ENCODE measurements around the gene CD1D.

The CD1D gene

GRCh38 chr1:158153179-158153578, 27.5 kb upstream of the CD1D start:
- CTCF ChIA-PET: interaction anchor here (1.3 kb wide), 1 partner anchor 177 kb away, joined by 4 read pairs; no protein-coding TSS in a partner anchor

GRCh38 chr1:158153746-158154444, 26.8 kb upstream of the CD1D start:
- ChIA-PET CTCF (interaction anchor here (0.9 to 1.3 kb wide), 2 partner anchors 50 to 176 kb away, joined by 3 to 4 read pairs; no protein-coding TSS in a partner anchor), POLR2A (no interaction called here)
- no peak for TF ChIP-seq CTCF (IDR thresholded peaks at IDR 0.05; ENCODE audit: control extremely low read depth, extremely low read depth, low read depth, missing control alignments)
- DNase-seq (ENCODE audit: extremely low spot score): no peak

More at GRCh38 chr1:158153179-158153578, 27.5 kb upstream of the CD1D start:
- no peak for DNase-seq (ENCODE audit: extremely low spot score)
- POLR2A ChIA-PET: no interaction called here
- TF ChIP-seq CTCF (IDR thresholded peaks at IDR 0.05; ENCODE audit: control extremely low read depth, extremely low read depth, low read depth, missing control alignments): no peak

GRCh38 chr1:158154501-158154900, 26.2 kb upstream of the CD1D start:
- no peak for TF ChIP-seq CTCF (IDR thresholded peaks at IDR 0.05; ENCODE audit: control extremely low read depth, extremely low read depth, low read depth, missing control alignments)
- ChIA-PET POLR2A (no interaction called here), CTCF (interaction anchor here (0.9 to 1.3 kb wide), 2 partner anchors 49 to 175 kb away, joined by 3 to 4 read pairs; no protein-coding TSS in a partner anchor)
- DNase-seq (ENCODE audit: extremely low spot score): no peak

GRCh38 chr1:158155673-158156072, 25.0 kb upstream of the CD1D start:
- CTCF ChIA-PET: no interaction called here
- no peak for DNase-seq (ENCODE audit: extremely low spot score)
- POLR2A ChIA-PET: no interaction called here
- TF ChIP-seq CTCF (IDR thresholded peaks at IDR 0.05; ENCODE audit: control extremely low read depth, extremely low read depth, low read depth, missing control alignments): no peak

- POLR2A ChIA-PET: no interaction called here
- CTCF ChIA-PET: interaction anchor here (1.5 to 2.0 kb wide), 3 partner anchors 10 to 38 kb away, joined by 3 to 8 read pairs (median 3); no protein-coding TSS in a partner anchor
- no peak for TF ChIP-seq CTCF (IDR thresholded peaks at IDR 0.05; ENCODE audit: control extremely low read depth, extremely low read depth, low read depth, missing control alignments)
- DNase-seq (ENCODE audit: extremely low spot score): no peak
These were observed 21.1 kb upstream of the CD1D start for GRCh38 chr1:158159597-158159996.

- TF ChIP-seq CTCF (IDR thresholded peaks at IDR 0.05; ENCODE audit: control extremely low read depth, extremely low read depth, low read depth, missing control alignments): no peak
- ChIA-PET POLR2A (no interaction called here), CTCF (interaction anchor here (1.2 to 2.6 kb wide), 5 partner anchors 11 to 42 kb away, joined by 3 to 11 read pairs (median 4); partner anchors contain the start of gene CD1D)
- no peak for DNase-seq (ENCODE audit: extremely low spot score)
These were observed 19.2 kb upstream of the CD1D start for GRCh38 chr1:158161446-158161845.

Measured in GM10248 (cell line).